ENCODE measurements around the gene CNKSR1.
A peak's percentile ranks its signal among the peaks of the same experiment; 100 is the strongest.
"Not testable (repeated sequence)": the region's sequence is repeated elsewhere in the genome, so short reads cannot be mapped to it uniquely, and the experiment has no call there.

Gene CNKSR1

DNA sequence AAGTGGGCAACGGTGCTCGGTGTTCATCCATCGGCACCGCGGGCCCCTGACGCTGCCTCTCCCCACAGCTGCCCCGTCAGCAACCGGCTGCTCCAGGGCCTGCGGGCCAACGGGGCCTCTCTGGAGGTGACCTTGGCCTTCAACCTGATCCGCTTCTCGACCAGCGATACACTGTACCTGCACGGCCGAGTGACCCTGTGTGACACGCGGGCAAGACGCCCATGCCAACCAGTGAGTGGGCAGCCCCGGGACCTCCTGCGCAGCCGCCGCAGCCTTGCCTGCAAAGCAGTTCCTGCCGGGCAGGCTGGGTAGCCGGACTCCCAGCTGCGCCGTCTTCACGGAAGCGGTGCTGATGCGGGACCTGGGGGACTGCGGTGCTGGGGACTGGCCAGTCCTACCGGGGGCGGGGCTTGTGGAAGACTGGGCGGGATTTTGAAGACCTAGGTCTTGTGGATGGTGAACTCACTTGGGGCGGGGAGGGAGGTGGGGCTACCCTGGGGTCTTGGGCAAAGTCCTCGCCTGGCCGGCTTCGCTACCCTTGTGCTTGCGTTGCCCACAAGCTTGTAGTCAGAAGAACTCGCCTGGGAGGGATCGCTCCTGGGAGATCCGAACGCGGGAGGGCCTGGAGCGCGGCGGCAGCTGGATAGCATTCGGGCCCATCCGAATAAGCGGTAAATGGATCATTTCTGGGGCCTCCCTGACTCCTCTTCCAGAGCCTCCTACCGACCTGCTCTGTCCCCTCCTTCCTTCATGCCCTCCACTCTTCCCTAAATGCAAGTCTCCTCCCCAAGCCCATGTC, 47.9 kb downstream of the CNKSR1 start:
- H3K4me1 ChIP-seq (ENCODE audit: control insufficient read depth in 2 of 2, insufficient read depth in 2 of 2, low read length in 2 of 2), result peaks cover 6 to 12% of the 10 kb centered on the region in 2 donors
- H3K9me3 ChIP-seq (ENCODE audit: control insufficient read depth in 2 of 2, low read length in 2 of 2), result no peaks in the 10 kb centered on the region
- peak overlapping the region; percentile 43 to 60 for H3K4me3 ChIP-seq (ENCODE audit: low read length in 2 of 2)
- no peak overlapping the region for H3K27ac ChIP-seq (ENCODE audit: low read depth in 2 of 2, low read length in 2 of 2)
- peaks cover 4 to 11% of the 10 kb centered on the region in 2 donors for H3K27me3 ChIP-seq (ENCODE audit: control insufficient read depth in 2 of 2, insufficient read depth in 2 of 2, low read length in 2 of 2)
- H3K36me3 ChIP-seq (ENCODE audit: control insufficient read depth in 2 of 2, insufficient read depth in 2 of 2, low read length in 2 of 2), result no peaks in the 10 kb centered on the region
- H3K9ac ChIP-seq (ENCODE audit: low read depth in 1 of 2, low read length in 2 of 2), result peak overlapping the region in 1 of 2 donors; percentile 32

DNA sequence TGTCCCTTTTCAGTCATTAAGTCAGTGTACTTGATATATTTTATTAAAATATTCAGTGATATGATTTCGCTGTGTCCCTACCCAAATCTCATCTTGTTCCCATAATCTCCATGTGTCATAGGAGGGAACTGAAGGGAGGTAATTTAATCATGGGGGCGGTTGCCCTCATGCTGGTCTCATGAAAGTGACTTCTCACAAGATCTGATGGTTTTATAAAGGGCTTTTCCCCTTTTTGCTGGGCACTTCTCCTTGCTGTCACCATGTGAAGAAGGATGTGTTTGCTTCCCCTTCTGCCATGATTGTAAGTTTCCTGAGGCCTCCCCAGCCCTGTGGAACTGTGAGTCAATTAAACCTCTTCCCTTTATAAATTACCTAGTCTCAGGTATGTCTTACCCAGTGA, 53.4 kb downstream of the CNKSR1 start:
- H3K9me3 ChIP-seq (ENCODE audit: control insufficient read depth in 2 of 2, low read length in 2 of 2); H3K27ac ChIP-seq (ENCODE audit: low read depth in 2 of 2, low read length in 2 of 2); H3K9ac ChIP-seq (ENCODE audit: low read depth in 1 of 2, low read length in 2 of 2); H3K4me3 ChIP-seq (ENCODE audit: low read length in 2 of 2); H3K27me3 ChIP-seq (ENCODE audit: control insufficient read depth in 2 of 2, insufficient read depth in 2 of 2, low read length in 2 of 2); H3K36me3 ChIP-seq (ENCODE audit: control insufficient read depth in 2 of 2, insufficient read depth in 2 of 2, low read length in 2 of 2): not testable (repeated sequence)
- H3K4me1 ChIP-seq (ENCODE audit: control insufficient read depth in 2 of 2, insufficient read depth in 2 of 2, low read length in 2 of 2), result peaks cover 12 to 16% of the 10 kb centered on the region in 2 donors

DNA sequence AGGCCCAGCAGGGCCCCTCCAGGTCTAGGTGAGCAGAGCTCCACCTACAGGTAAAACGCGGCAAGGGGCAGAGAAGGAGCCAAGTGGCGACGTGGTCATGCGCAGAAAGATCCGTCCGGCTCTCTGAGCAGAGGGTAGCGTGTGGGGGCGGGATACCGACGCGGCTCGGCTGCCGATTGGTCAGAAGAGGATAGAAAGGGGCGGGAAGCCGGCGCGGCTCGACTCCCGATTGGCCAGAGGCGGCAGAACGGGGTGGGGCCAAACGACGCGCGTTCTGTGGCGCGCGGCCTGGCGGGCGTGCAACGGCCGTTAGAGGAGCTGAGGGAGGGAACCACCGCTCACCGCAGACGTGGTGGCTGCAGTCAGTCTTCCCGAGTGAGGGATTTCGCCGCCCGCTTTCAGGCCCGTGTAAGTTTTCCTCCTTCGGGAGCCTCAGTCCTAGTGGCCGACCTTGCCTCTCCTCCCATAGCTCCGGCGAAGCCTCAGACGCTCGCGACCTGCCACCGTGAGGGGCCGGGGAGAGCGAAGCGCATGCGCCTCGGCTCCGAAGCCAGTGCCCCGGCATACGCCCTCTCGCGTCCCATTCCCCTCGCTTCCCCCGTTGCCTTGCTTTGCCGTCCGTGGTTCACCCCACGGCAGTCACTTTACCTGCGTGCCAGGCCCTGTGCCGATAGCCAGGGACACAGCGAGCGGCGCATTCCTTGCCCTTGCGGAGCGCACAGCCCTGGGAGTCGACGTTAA, 56.8 kb downstream of the CNKSR1 start, which contains the start of gene CEP85:
Gene CEP85 (plus strand): TSS at position 298 of the 741 bp plus-strand sequence. CDS start 5,584 bp downstream, outside the sequence.
- Histone ChIP-seq H3K27me3 (ENCODE audit: control insufficient read depth in 2 of 2, insufficient read depth in 2 of 2, low read length in 2 of 2) (no peaks in the 10 kb centered on the region), H3K36me3 (ENCODE audit: control insufficient read depth in 2 of 2, insufficient read depth in 2 of 2, low read length in 2 of 2) (no peaks in the 10 kb centered on the region), H3K27ac (ENCODE audit: low read depth in 2 of 2, low read length in 2 of 2) (peak within 1 kb of the TSS; percentile 89 to 91), H3K4me1 (ENCODE audit: control insufficient read depth in 2 of 2, insufficient read depth in 2 of 2, low read length in 2 of 2) (peaks cover 11 to 20% of the 10 kb centered on the region in 2 donors), H3K4me3 (ENCODE audit: low read length in 2 of 2) (peak within 1 kb of the TSS; percentile 93 to 97), H3K9me3 (ENCODE audit: control insufficient read depth in 2 of 2, low read length in 2 of 2) (no peaks in the 10 kb centered on the region), H3K9ac (ENCODE audit: low read depth in 1 of 2, low read length in 2 of 2) (peak within 1 kb of the TSS; percentile 86 to 90)

DNA sequence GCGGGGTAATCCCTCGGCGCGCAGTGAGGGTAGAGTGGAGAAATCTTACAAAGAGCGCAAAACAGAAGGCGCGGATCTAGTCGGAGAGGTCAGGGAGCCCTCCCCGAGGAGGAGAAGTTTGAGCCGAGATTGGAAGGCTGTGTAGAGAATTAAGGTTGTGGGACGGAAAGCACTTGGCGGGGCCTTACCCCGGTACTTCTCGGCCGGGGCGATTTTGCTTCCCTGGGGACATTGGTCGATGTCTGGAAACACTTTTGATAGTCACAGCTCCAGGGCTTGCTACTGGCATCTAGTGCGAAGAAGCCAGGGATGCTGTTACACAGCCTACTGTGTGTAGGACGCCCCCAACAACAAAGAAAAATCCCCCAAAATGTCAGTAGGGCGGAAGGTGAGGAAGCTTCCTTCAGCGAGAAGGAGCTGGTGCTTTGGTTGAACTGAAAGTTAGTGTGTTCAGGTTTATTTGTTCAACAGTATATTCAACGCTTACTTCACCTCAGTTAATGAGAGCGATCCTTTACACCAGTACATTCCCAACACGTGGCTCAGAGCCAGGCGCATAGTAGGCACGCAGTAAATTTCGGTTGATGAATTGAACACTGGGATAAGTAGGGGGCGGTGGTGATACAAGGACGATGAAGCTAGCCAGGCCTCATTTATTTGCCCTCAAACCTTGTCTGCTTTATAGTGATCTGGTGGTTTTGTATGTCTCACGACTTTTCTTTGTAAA, 57.5 kb downstream of the CNKSR1 start:
- peak overlapping the region; percentile 93 to 97 for H3K4me3 ChIP-seq (ENCODE audit: low read length in 2 of 2)
- peaks cover 11 to 20% of the 10 kb centered on the region in 2 donors for H3K4me1 ChIP-seq (ENCODE audit: control insufficient read depth in 2 of 2, insufficient read depth in 2 of 2, low read length in 2 of 2)
- H3K27ac ChIP-seq (ENCODE audit: low read depth in 2 of 2, low read length in 2 of 2), result peak overlapping the region; percentile 89 to 91
- no peaks in the 10 kb centered on the region for H3K9me3 ChIP-seq (ENCODE audit: control insufficient read depth in 2 of 2, low read length in 2 of 2)
- no peaks in the 10 kb centered on the region for H3K27me3 ChIP-seq (ENCODE audit: control insufficient read depth in 2 of 2, insufficient read depth in 2 of 2, low read length in 2 of 2)
- H3K36me3 ChIP-seq (ENCODE audit: control insufficient read depth in 2 of 2, insufficient read depth in 2 of 2, low read length in 2 of 2), result no peaks in the 10 kb centered on the region
- H3K9ac ChIP-seq (ENCODE audit: low read depth in 1 of 2, low read length in 2 of 2), result peak overlapping the region; percentile 86 to 90

DNA sequence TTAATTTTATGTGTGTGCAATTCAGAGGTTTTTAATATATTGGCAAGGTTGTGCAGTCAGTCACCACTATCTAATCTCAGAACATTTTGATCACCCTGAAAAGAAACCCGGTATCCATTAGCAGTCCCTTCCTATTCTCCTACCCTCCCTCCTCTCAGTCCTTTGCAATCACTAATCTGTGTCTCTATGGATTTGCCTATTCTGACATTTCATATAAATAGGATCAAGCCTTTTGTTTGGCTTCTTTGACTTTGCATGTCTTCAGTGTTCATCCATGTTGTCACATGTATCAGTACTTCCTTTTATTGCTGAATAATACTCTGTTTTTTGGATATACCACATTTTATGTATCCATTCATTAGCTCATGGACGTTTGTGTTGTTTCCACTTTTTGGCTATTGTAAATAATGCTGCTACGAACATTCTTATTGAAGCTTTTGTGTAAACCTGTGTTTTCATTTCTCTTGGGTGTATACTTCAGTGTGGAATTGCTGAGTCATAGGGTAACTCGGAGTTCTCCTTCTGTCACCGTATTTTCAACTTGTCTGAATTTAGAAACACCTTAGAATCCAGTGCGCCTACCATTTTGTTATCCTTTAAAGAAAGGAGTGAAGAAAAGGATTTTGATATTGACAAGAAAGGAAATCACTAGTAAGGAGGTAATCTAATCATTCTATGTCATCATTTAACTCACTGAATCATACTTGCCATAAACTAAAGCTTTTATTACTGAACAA, 60.1 kb downstream of the CNKSR1 start:
- no peak overlapping the region for H3K27ac ChIP-seq (ENCODE audit: low read depth in 2 of 2, low read length in 2 of 2)
- H3K9ac ChIP-seq (ENCODE audit: low read depth in 1 of 2, low read length in 2 of 2), result no peak overlapping the region
- no peaks in the 10 kb centered on the region for H3K36me3 ChIP-seq (ENCODE audit: control insufficient read depth in 2 of 2, insufficient read depth in 2 of 2, low read length in 2 of 2)
- H3K4me1 ChIP-seq (ENCODE audit: control insufficient read depth in 2 of 2, insufficient read depth in 2 of 2, low read length in 2 of 2), result peaks cover 11 to 20% of the 10 kb centered on the region in 2 donors
- no peaks in the 10 kb centered on the region for H3K27me3 ChIP-seq (ENCODE audit: control insufficient read depth in 2 of 2, insufficient read depth in 2 of 2, low read length in 2 of 2)
- no peak overlapping the region for H3K4me3 ChIP-seq (ENCODE audit: low read length in 2 of 2)
- no peaks in the 10 kb centered on the region for H3K9me3 ChIP-seq (ENCODE audit: control insufficient read depth in 2 of 2, low read length in 2 of 2)

Measured in mucosa of rectum (tissue), 2 donors.